K562 (cell line): ENCODE data around the gene RNF180. TPM values are rescaled to one million over a fixed set of nuclear protein-coding genes. Genes with fewer than 3 reads are reported as not detected.

Experiments
- ATAC-seq: fragments of 200-7000 bp; cut with Tn5 transposase; 3 replicates; pipeline ENCODE4 v1.9.1; 2020; ENCODE audit warnings: moderate library complexity
- BruUV-seq: library from RNA; stranded (reverse); fragments of 400-500 nt; replicated peaks from 2 replicates; lab custom pipeline; 2021; lab: Mats Ljungman, UMichigan
- CTCF ChIA-PET: fragments of 300-600 bp; formaldehyde crosslinking; extraction: SDS; loops from one replicate; lab custom pipeline; 2021; ENCODE audit warnings: low intra/inter-chr PET ratio; lab: Yijun Ruan, JAX
- POLR2A ChIA-PET: fragments of 300-600, 350-650 bp; sonication (Branson Sonifier 250); formaldehyde crosslinking; extraction: SDS; loops from one replicate; lab custom pipeline; 2021; ENCODE audit warnings: antibody characterized with exemption, inconsistent platforms; lab: Yijun Ruan, JAX
- DNase-seq, 4 experiments: peaks; one replicate each; pipeline versions ENCODE4 v3.0.0 to v3.0.0-alpha.2; 2011 to 2018; ENCODE audit warnings: low spot score in 3 of 4, mixed read lengths in 3 of 4; ENCODE audit errors: extremely low read depth in 1 of 4
- FAIRE-seq: peaks from 2 replicates; lab custom pipeline; 2011; peaks lifted over from hg19 to GRCh38; lab: Jason Lieb, UNC
- H2AFZ ChIP-seq: 2 replicates; pipeline ENCODE4 v1.6.0; 2011; ENCODE audit warnings: low read depth, low read length, control low read depth, inconsistent platforms
- H3K27ac ChIP-seq: fragments of 200-600 bp; 3 replicates; pipeline ENCODE4 v1.8.0; 2011; ENCODE audit warnings: low read depth, mild to moderate bottlenecking, control low read depth, inconsistent platforms, low read length, moderate library complexity, mixed read lengths; ENCODE audit errors: extremely low read depth
- H3K27me3 ChIP-seq, 2 experiments: fragments of 300-600 bp in 1 of 2; 2 replicates in 1 of 2; 3 replicates in 1 of 2; pipeline versions ENCODE4 v1.6.0 to v1.8.0; 2011; ENCODE audit warnings: inconsistent platforms in 2 of 2, low read length in 2 of 2, mild to moderate bottlenecking in 1 of 2, mixed read lengths in 1 of 2, moderate library complexity in 1 of 2; ENCODE audit not compliant: control insufficient read depth in 2 of 2, insufficient read depth in 2 of 2
- H3K36me3 ChIP-seq: fragments of 300-600 bp; 3 replicates; pipeline ENCODE4 v1.8.0; 2011; ENCODE audit warnings: mild to moderate bottlenecking, low read length, inconsistent platforms; ENCODE audit not compliant: control insufficient read depth, insufficient read depth
- H3K4me1 ChIP-seq, 2 experiments: fragments of 200-600 bp in 1 of 2; replicated peaks in 1 of 2; 2 replicates in 1 of 2; 3 replicates in 1 of 2; pipeline versions ENCODE4 v1.5.1 to v1.8.0; 2011; ENCODE audit warnings: inconsistent platforms in 2 of 2, low read length in 2 of 2, mild to moderate bottlenecking in 1 of 2, mixed read lengths in 1 of 2, moderate library complexity in 1 of 2; ENCODE audit not compliant: control insufficient read depth in 2 of 2, insufficient read depth in 2 of 2
- H3K4me2 ChIP-seq: 2 replicates; pipeline ENCODE4 v1.6.1; 2011; ENCODE audit warnings: low read length, control low read depth, inconsistent platforms, mixed read lengths; ENCODE audit not compliant: insufficient read depth
- H3K4me3 ChIP-seq: fragments of 200-600 bp; sonication (generic), shearing (Covaris generic); 2 replicates; pipeline ENCODE4 v1.5.1; 2016; ENCODE audit warnings: control low read depth, inconsistent platforms
- H3K79me2 ChIP-seq: fragments of 200-600 bp; 3 replicates; pipeline ENCODE4 v1.8.0; 2011; ENCODE audit warnings: low read length, inconsistent platforms; ENCODE audit not compliant: control insufficient read depth, insufficient read depth
- H3K9ac ChIP-seq, 2 experiments: 2 replicates each; pipeline versions ENCODE4 v1.6.0 to v1.6.1; 2011; ENCODE audit warnings: low read depth in 2 of 2, low read length in 2 of 2, control low read depth in 1 of 2, inconsistent platforms in 1 of 2, mild to moderate bottlenecking in 1 of 2, mixed read lengths in 1 of 2; ENCODE audit not compliant: insufficient read depth in 1 of 2
- H3K9me1 ChIP-seq: one replicate; pipeline ENCODE4 v1.6.0; 2011; ENCODE audit warnings: inconsistent platforms, mild to moderate bottlenecking, low read length, moderate library complexity; ENCODE audit not compliant: control insufficient read depth, insufficient read depth
- H3K9me3 ChIP-seq: replicated peaks from 2 replicates; pipeline ENCODE4 v1.5.1; 2011; ENCODE audit warnings: low read depth, low read length, inconsistent platforms; ENCODE audit not compliant: control insufficient read depth, insufficient read depth
- H4K20me1 ChIP-seq: replicated peaks from 2 replicates; pipeline ENCODE4 v1.6.1; 2011; ENCODE audit warnings: low read length, inconsistent platforms, mixed read lengths; ENCODE audit not compliant: control insufficient read depth, insufficient read depth
- CBX5 ChIP-seq: IDR thresholded peaks from 2 replicates; pipeline ENCODE4 v1.6.1; 2014; ENCODE audit warnings: low read depth, borderline replicate concordance
- DDX20 ChIP-seq: fragments of 450-650 bp; IDR thresholded peaks from 2 replicates; pipeline ENCODE4 v1.6.1; 2016; ENCODE audit warnings: missing genetic modification characterization, low read depth, mild to moderate bottlenecking, missing compliant biosample characterization, moderate library complexity
- ELF2 ChIP-seq: fragments of 250-450 bp; sonication (Bioruptor Pico); IDR thresholded peaks from 2 replicates; pipeline ENCODE4 v1.5.0; 2021; ENCODE audit warnings: mild to moderate bottlenecking
- HIVEP1 ChIP-seq: fragments of 250-450 bp; sonication (Bioruptor Pico); IDR thresholded peaks from 2 replicates; pipeline ENCODE4 v1.4.0; 2020; ENCODE audit warnings: mild to moderate bottlenecking
- MXI1 ChIP-seq: IDR thresholded peaks from 2 replicates; pipeline ENCODE4 v1.6.1; 2011; ENCODE audit warnings: low read depth, mild to moderate bottlenecking, improper control_type of control experiment, low read length
- MYNN ChIP-seq, 2 experiments: sonication (generic); formaldehyde crosslinking in 1 of 2; IDR thresholded peaks; 2 replicates each; pipeline versions ENCODE4 v1.5.0 to v1.6.1; 2016 to 2020; ENCODE audit warnings: antibody characterized with exemption in 1 of 2, missing genetic modification reagents in 1 of 2
- NCOA4 ChIP-seq: fragments of 450-650 bp; IDR thresholded peaks from 2 replicates; pipeline ENCODE4 v1.6.1; 2018; ENCODE audit warnings: mild to moderate bottlenecking; ENCODE audit not compliant: partially characterized antibody
- POU5F1 ChIP-seq: fragments of 150-350 bp; IDR thresholded peaks from 2 replicates; pipeline ENCODE4 v1.6.1; 2014; ENCODE audit warnings: borderline replicate concordance, low read length, low read depth, mild to moderate bottlenecking; ENCODE audit not compliant: partially characterized antibody
- RB1 ChIP-seq: fragments of 450-650 bp; IDR thresholded peaks from 2 replicates; pipeline ENCODE4 v1.6.1; 2017; ENCODE audit warnings: low read depth, mild to moderate bottlenecking
- RBFOX2 ChIP-seq: fragments of 200-400 bp; formaldehyde crosslinking; IDR thresholded peaks from 2 replicates; pipeline ENCODE4 v1.6.1; 2017; ENCODE audit warnings: low read depth, mild to moderate bottlenecking, low read length, moderate library complexity
- SP1 ChIP-seq: sonication (generic); formaldehyde crosslinking; IDR thresholded peaks from 2 replicates; pipeline ENCODE4 v1.8.1; 2022; ENCODE audit warnings: mild to moderate bottlenecking, missing genetic modification reagents
- ZNF408 ChIP-seq: fragments of 250-450 bp; sonication (Bioruptor Pico); IDR thresholded peaks from 2 replicates; pipeline ENCODE4 v1.4.0; 2020; ENCODE audit warnings: low read depth, mild to moderate bottlenecking, moderate library complexity
- ZSCAN32 ChIP-seq: fragments of 450-650 bp; formaldehyde crosslinking; IDR thresholded peaks from 2 replicates; pipeline ENCODE4 v1.4.0; 2020; ENCODE audit warnings: mild to moderate bottlenecking, moderate library complexity
- WGBS: fragments of 100-300 bp; shearing (Covaris generic); methylation state at CpG from one replicate; pipeline ENCODE4 v1.1.6; 2016; ENCODE audit warnings: low coverage, mixed read lengths; ENCODE audit not compliant: insufficient coverage; ENCODE audit errors: missing lambda C conversion rate; 5-methylcytosine and 5-hydroxymethylcytosine counted together
- in situ Hi-C: fragments of 300-500 bp; cut with MboI; formaldehyde crosslinking; loops from 4 replicates; pipeline ENCODE4 v1.15.0; 2018; ENCODE audit warnings: inconsistent platforms, mixed read lengths
- intact Hi-C: fragments of 100-400 bp; cut with micrococcal nuclease; formaldehyde crosslinking; loops from 2 replicates; pipeline ENCODE4 v1.14.2; 2022
- polyA plus RNA-seq, 8 experiments: library from polyadenylated mRNA; depleted of rRNA in 4 of 8; stranded (reverse) in 5 of 8; unstranded in 3 of 8; fragments of >200 nt; fragmentation: Nextera tagmentation in 2 of 8; fragmentation: Illumina TruSeq in 1 of 8; extraction: Ambion mirVana in 2 of 8; extraction: Trizol in 1 of 8; gene quantifications; 2 replicates each; pipeline versions ENCODE4 v1.2.1 to v1.2.3, GENCODE V29; 2011 to 2014; ENCODE audit warnings: inconsistent platforms in 1 of 8, missing spikeins in 1 of 8
- total RNA-seq, 7 experiments: library from RNA; depleted of rRNA in 6 of 7; stranded (reverse); fragments of >200 nt in 6 of 7; fragmentation: Illumina TruSeq in 2 of 7; extraction: Trizol in 2 of 7; gene quantifications; 2 replicates each; pipeline versions ENCODE4 v1.2.1 to v1.2.3, GENCODE V29; 2011 to 2021; ENCODE audit warnings: low replicate concordance in 1 of 7
- TF ChIP-seq, protein P1 (sequence below): IDR thresholded peaks from 2 replicates; pipeline ENCODE4 v1.6.1; 2011; ENCODE audit not compliant: insufficient read length; ENCODE audit errors: extremely low read depth
- TF ChIP-seq, protein P2 (sequence below): IDR thresholded peaks from 2 replicates; pipeline ENCODE4 v1.6.1; 2012; ENCODE audit warnings: low read depth, low read length, improper control_type of control experiment, borderline replicate concordance
- TF ChIP-seq, protein P3 (sequence below): fragments of 200-800 bp; sonication (Bioruptor generic); IDR thresholded peaks from 2 replicates; pipeline ENCODE4 v1.6.1; 2017; ENCODE audit warnings: missing genetic modification characterization, missing compliant biosample characterization

RNF180 gene
- total and polyA plus RNA-seq, 9 of the 15 experiments (the other 6 are each of a cell fraction or from before 2014, with no cell fraction given) = 0.05 TPM; not detected in 8

DNA sequence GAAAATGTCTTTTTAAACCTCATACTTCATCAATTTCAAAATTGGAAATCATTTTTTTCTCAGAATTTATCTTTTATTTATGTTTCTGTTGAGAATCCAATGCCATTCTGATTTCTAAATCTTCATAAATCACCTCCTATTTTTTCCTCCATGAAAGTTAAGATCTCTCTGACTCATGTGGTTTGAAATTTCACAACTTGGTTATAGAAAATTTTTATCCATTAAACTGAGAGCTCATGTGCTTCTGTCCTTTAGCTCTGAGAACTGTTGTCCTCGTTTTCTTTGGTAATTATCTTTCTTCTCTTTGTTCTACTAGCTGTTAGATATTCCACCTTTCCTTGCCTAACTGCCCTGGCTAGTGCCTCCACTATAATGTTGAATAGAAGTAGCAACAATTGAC is 1.5 kb upstream of the RNF180 start (continued):
- TF ChIP-seq, protein P1, sequence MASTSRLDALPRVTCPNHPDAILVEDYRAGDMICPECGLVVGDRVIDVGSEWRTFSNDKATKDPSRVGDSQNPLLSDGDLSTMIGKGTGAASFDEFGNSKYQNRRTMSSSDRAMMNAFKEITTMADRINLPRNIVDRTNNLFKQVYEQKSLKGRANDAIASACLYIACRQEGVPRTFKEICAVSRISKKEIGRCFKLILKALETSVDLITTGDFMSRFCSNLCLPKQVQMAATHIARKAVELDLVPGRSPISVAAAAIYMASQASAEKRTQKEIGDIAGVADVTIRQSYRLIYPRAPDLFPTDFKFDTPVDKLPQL = no peak
- TF ChIP-seq ZNF408 (CRISPR knock-in tag) = no peak
- no peak for TF ChIP-seq MXI1

DNA sequence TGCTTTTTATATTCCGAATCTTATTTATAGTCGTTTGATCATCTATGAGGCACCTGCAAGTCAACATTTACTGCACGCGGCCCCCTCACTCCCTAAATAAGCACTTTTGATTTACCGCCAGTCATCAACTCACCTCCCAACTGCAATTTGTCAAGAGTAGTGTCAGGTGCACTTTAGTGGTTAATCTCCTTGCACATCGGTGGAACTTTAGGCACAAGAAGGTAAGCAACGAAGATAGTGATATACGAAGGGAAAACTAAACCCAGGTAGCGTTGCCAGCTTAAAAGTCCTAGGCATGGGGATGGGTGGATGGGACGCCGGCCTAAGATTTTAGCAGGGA is 513 bp upstream of the RNF180 start:
- in situ Hi-C loops = no loop called here
- peaks cover 0 to 7% of the 10 kb centered on the region in 2 experiments; a peak in 2 of 5 replicates for H3K4me1 ChIP-seq
- TF ChIP-seq HIVEP1 (CRISPR knock-in tag) (no peak), RBFOX2 (no peak), CBX5 (no peak), ZSCAN32 (CRISPR knock-in tag) (no peak), DDX20 (no peak), RB1 (no peak), POU5F1 (no peak), ELF2 (CRISPR knock-in tag) (no peak), MYNN (IDR thresholded peaks at IDR 0.05) (no peak), MYNN (CRISPR knock-in tag; IDR thresholded peaks at IDR 0.05) (no peak), SP1 (CRISPR knock-in tag) (no peak), NCOA4 (no peak)
- TF ChIP-seq, protein P2, sequence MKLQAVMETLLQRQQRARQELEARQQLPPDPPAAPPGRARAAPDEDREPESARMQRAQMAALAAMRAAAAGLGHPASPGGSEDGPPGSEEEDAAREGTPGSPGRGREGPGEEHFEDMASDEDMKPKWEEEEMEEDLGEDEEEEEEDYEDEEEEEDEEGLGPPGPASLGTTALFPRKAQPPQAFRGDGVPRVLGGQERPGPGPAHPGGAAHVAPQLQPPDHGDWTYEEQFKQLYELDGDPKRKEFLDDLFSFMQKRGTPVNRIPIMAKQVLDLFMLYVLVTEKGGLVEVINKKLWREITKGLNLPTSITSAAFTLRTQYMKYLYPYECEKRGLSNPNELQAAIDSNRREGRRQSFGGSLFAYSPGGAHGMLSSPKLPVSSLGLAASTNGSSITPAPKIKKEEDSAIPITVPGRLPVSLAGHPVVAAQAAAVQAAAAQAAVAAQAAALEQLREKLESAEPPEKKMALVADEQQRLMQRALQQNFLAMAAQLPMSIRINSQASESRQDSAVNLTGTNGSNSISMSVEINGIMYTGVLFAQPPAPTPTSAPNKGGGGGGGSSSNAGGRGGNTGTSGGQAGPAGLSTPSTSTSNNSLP = no peak
- TF ChIP-seq, protein P3, sequence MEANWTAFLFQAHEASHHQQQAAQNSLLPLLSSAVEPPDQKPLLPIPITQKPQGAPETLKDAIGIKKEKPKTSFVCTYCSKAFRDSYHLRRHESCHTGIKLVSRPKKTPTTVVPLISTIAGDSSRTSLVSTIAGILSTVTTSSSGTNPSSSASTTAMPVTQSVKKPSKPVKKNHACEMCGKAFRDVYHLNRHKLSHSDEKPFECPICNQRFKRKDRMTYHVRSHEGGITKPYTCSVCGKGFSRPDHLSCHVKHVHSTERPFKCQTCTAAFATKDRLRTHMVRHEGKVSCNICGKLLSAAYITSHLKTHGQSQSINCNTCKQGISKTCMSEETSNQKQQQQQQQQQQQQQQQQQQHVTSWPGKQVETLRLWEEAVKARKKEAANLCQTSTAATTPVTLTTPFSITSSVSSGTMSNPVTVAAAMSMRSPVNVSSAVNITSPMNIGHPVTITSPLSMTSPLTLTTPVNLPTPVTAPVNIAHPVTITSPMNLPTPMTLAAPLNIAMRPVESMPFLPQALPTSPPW = no peak

More for the DNA sequence above, 513 bp upstream of the RNF180 start:
- H3K4me2 ChIP-seq = no peak overlapping the region
- ChIA-PET CTCF (interaction anchor here (0.6 kb wide), 1 partner anchor 927 kb away, joined by 4 read pairs; no protein-coding TSS in a partner anchor), POLR2A (no interaction called here)
- 4% methylated on average over 11 of the region's 11 CpGs for WGBS
- intact Hi-C loops = no loop called here
- H3K9me1 ChIP-seq = no peaks in the 10 kb centered on the region
- no peaks in the 10 kb centered on the region for H3K79me2 ChIP-seq
- BruUV-seq = no TSS peak
- no peak overlapping the region for H2AFZ ChIP-seq
- H3K27ac ChIP-seq = no peak overlapping the region
- no peak overlapping the region for H3K9ac ChIP-seq
- H3K9me3 ChIP-seq = no peaks in the 10 kb centered on the region
- H3K36me3 ChIP-seq = no peaks in the 10 kb centered on the region
- peaks cover 0 to 15% of the 10 kb centered on the region in 2 experiments; a peak in 2 of 5 replicates for H3K27me3 ChIP-seq
- no peak overlapping the region for H3K4me3 ChIP-seq
- no peaks in the 10 kb centered on the region for H4K20me1 ChIP-seq
- FAIRE-seq = no peak
- no peak for DNase-seq
- no peak for ATAC-seq
